Retinal pigment epithelial cell (primary cell): Measurements from ENCODE around the gene PKNOX2.

Experiments used
- DNase-seq: peaks from one replicate; pipeline ENCODE4 v3.0.0-alpha.2; 2010; ENCODE audit warnings: low read depth
- H3K4me3 ChIP-seq: 2 replicates; pipeline ENCODE4 v1.5.1; 2011; ENCODE audit warnings: mild to moderate bottlenecking, low read length, control low read depth, moderate library complexity
- CTCF ChIP-seq: conservative IDR thresholded peaks from 2 replicates; pipeline ENCODE4 v1.5.1; 2011; ENCODE audit warnings: low read depth, low read length, control low read depth, inconsistent platforms

The PKNOX2 gene

GRCh38 chr11:125129316-125129993 is 35.1 kb upstream of the PKNOX2 start:
- DNase-seq: no peak
- peak overlapping the region; percentile 19 for H3K4me3 ChIP-seq
- TF ChIP-seq CTCF: no peak

- no peak for TF ChIP-seq CTCF
- DNase-seq: no peak
- H3K4me3 ChIP-seq: no peak overlapping the region
Observed at GRCh38 chr11:125132071-125132470, 32.5 kb upstream of the PKNOX2 start.

DNA sequence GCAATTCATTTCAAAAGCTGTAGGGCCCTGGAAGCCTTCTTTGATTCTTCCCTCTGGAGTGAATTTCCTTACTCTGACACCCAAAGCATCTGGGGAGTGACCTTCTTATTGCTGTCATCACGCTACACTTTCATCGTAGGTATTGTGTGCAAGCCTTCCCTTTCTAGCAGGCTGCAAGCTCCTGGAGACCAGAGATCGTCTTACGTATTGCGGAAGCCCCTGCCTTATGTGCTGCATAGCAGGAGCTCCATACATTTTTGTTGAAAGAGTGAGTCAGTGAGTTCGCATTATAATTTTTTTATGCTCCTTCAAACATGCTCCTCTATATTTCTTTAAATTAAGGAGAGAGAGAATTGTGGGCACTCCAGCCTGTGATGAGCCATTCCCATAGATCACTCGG is 32.0 kb upstream of the PKNOX2 start:
- TF ChIP-seq CTCF: no peak
- no peak for DNase-seq
- no peak overlapping the region for H3K4me3 ChIP-seq

DNA sequence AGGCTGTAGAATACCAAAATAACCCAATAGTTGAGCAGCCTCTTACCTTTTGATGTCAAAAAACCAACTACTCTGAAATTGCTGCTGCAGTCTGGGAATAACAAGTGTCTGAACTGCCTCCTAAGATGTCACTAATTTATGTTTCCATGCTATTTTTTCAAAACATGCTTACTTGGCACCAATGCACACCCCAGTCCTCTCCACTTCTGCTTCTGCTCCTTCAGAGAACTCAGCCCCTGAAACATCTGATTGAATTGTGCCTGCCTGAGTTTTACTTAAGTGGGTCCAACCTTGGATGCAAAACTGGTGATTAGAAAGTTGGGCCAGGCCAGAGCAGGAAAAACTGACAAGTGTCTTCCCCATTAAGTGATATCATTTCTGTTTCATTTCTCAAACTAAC is 28.6 kb upstream of the PKNOX2 start:
- no peak overlapping the region for H3K4me3 ChIP-seq
- no peak for DNase-seq
- TF ChIP-seq CTCF: no peak

GRCh38 chr11:125138966-125139365 is 25.6 kb upstream of the PKNOX2 start:
- no peak for TF ChIP-seq CTCF

GRCh38 chr11:125139778-125140177 is 24.8 kb upstream of the PKNOX2 start:
- TF ChIP-seq CTCF: no peak
- DNase-seq: no peak
- H3K4me3 ChIP-seq: no peak overlapping the region

More at GRCh38 chr11:125138966-125139365, 25.6 kb upstream of the PKNOX2 start:
- no peak overlapping the region for H3K4me3 ChIP-seq
- no peak for DNase-seq

DNA sequence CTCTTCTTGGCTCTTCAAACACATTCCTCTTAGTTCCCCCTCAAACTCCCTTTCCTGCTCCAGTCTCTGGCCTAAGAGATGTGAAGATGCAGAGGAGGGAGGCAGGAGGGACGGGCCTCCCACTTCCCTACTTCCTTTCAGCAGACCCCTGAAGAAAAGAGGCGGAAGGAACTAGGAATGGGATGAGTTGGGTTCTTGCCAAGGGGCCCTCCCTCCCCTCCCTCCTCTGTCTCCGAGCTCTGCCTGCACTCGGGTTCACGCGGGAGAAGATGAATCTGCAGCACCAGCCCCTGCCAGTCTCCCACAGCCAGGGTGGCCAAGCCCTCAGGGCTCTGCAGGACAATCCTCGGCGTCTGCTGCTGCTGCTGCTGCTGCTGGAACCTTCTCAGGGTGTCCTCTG is 24.3 kb upstream of the PKNOX2 start:
- TF ChIP-seq CTCF: no peak
- no peak overlapping the region for H3K4me3 ChIP-seq

More for the DNA sequence above, 24.3 kb upstream of the PKNOX2 start:
- no peak for DNase-seq
